Measurements from ENCODE around the gene TMEM205.

DNA sequence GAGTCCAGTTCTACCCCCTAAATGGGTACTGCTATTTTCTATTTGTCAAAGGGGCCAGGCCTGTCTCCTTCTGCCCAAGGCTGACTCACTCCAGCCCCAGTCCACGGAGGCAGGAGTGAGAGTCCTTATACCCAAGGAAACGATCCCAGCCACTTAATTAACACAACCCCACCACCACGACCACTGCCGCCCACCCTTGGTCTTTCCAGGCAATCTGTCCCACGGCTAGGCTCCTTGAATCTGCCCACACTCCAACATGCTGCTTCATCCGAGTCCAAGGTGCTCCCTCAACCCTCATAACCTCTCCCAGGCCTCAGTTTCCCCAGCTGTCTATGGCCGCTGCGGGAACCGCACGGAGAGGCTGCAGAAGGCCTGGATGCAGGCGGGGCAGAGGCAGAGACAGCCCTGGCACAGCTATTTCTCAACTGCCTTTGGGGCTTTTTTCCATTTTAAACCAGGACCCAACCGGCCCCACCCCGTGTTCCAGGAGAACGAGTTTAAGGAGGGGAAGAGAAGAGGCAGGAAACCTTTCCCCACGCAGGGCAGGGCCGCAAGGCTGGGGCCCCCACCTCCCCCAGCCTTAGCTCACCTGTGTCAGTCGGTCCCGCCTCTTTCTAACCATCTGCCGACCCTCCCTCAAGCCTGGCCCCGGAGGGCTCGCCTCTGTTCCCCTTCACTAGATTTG lies 7.4 kb downstream of the TMEM205 start:
- TF ChIP-seq, protein P1, sequence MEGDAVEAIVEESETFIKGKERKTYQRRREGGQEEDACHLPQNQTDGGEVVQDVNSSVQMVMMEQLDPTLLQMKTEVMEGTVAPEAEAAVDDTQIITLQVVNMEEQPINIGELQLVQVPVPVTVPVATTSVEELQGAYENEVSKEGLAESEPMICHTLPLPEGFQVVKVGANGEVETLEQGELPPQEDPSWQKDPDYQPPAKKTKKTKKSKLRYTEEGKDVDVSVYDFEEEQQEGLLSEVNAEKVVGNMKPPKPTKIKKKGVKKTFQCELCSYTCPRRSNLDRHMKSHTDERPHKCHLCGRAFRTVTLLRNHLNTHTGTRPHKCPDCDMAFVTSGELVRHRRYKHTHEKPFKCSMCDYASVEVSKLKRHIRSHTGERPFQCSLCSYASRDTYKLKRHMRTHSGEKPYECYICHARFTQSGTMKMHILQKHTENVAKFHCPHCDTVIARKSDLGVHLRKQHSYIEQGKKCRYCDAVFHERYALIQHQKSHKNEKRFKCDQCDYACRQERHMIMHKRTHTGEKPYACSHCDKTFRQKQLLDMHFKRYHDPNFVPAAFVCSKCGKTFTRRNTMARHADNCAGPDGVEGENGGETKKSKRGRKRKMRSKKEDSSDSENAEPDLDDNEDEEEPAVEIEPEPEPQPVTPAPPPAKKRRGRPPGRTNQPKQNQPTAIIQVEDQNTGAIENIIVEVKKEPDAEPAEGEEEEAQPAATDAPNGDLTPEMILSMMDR (IDR thresholded peaks at IDR 0.05 in 4 of 5, conservative IDR thresholded peaks at IDR 0.05 in 1 of 5): no peak
- TF ChIP-seq POLR2A (IDR thresholded peaks at IDR 0.05): no peak

All from gastrocnemius medialis (tissue), 4 donors.